T-helper 17 cell (primary cell): ENCODE data around the gene S100A7A. TPM values are rescaled to one million over a fixed set of nuclear protein-coding genes. Genes with fewer than 3 reads are reported as not detected.
A peak's percentile ranks its signal among the peaks of the same experiment; 100 is the strongest.

ENCODE experiments used
- ATAC-seq: fragments of 150-1000 bp; cut with Tn5 transposase; 2 replicates; pipeline ENCODE4 v1.10.0; 2021; ENCODE audit warnings: mild to moderate bottlenecking, moderate library complexity
- DNase-seq, 3 donors: peaks; one replicate each; pipeline versions ENCODE4 v3.0.0 to v3.0.0-alpha.2; 2020 to 2021
- H3K9me3 ChIP-seq: one replicate; pipeline ENCODE4 v1.7.0; 2013; ENCODE audit warnings: low read length, mild to moderate bottlenecking; ENCODE audit not compliant: control insufficient read depth, poor library complexity, severe bottlenecking
- H3K27ac Mint-ChIP-seq: one replicate; pipeline ENCODE4 v1.8.0; 2022; ENCODE audit warnings: mild to moderate bottlenecking, moderate library complexity, mixed read lengths
- H3K27me3 Mint-ChIP-seq: one replicate; pipeline ENCODE4 v1.8.0; 2022; ENCODE audit warnings: mixed read lengths
- H3K36me3 Mint-ChIP-seq: one replicate; pipeline ENCODE4 v1.8.0; 2022; ENCODE audit warnings: low read depth, mixed read lengths
- H3K4me1 Mint-ChIP-seq: one replicate; pipeline ENCODE4 v1.8.0; 2022; ENCODE audit warnings: mild to moderate bottlenecking, mixed read lengths
- H3K4me3 Mint-ChIP-seq: one replicate; pipeline ENCODE4 v1.8.0; 2022; ENCODE audit warnings: mild to moderate bottlenecking, moderate library complexity, mixed read lengths
- total RNA-seq, 4 donors: library from RNA in 2 of 4; stranded (reverse) in 2 of 4; gene quantifications; one replicate each; pipeline ENCODE4 v1.2.3 and lab custom pipeline; 2022 to 2026

Gene S100A7A
- total RNA-seq, 2 donors from 2014 or later, result not detected

DNA sequence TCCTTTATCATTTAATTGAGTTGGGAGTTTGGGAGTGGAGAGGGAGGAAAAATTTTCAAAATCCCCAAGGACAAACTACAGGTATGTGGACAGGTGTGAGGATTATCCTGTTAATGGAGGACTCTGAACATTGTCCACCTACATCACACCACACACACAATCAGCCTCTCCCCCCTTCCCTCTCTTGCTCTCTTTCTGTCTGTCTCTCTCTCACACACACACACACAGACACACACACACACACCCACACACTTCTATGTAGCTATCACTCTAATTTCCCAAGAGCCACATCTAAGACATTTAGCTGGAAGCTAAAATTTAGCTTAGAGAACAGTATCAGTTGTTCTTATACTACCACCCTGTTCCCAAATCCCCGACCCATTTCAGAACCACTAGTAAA is 26.9 kb upstream of the S100A7A start:
- no peak overlapping the region for H3K27ac Mint-ChIP-seq
- DNase-seq (no peak), ATAC-seq (no peak)
- H3K9me3 ChIP-seq, result no peaks in the 10 kb centered on the region
- peaks cover 2% of the 10 kb centered on the region for H3K4me1 Mint-ChIP-seq
- no peaks in the 10 kb centered on the region for H3K36me3 Mint-ChIP-seq
- H3K4me3 Mint-ChIP-seq, result no peak overlapping the region
- peaks cover 53% of the 10 kb centered on the region for H3K27me3 Mint-ChIP-seq

DNA sequence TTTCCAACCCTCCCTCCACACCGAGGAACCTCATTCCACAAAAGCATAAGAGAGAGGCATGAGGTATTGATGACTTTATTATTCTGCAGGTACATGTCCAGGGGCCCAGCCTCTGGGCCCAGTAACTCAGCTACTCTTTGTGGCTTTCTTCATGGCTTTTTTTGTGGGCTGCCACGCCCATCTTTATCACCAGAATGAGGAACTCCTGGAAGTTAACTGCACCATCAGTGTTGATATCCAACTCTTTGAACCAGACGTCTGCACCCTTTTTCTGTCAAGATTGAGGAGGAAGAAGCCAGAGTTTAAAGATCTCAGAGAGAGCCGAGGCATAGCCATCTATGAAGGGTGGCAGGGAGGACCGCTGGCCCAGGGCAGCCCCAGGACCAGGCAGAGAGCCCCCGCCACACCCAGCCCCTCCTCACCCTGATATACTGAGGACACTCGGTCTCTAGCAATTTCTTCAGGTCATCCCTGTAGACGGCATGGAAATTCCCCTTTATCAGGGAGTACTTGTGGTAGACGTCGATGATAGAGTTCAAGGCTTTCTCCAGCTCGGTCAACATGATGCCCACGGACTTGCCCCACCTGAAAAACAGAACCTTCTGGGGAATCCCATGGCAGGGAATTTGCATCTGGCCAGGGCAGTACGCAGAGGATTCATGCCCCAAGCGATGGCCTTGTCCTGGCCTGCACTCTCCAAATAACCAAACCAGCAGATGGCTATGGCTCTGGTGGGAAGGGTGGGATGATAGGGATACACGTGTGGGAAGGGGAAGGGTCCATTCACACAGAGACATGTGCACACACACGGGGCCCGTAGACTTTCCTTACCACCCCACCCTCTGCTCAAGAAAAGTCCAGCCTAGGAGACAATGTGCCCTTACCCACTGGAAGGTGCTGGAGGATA is 26.1 kb upstream of the S100A7A start:
- H3K27ac Mint-ChIP-seq, result no peak overlapping the region
- peaks cover 61% of the 10 kb centered on the region for H3K27me3 Mint-ChIP-seq
- no peak for DNase-seq
- H3K9me3 ChIP-seq, result no peaks in the 10 kb centered on the region
- ATAC-seq, result no peak
- H3K4me3 Mint-ChIP-seq, result no peak overlapping the region
- H3K36me3 Mint-ChIP-seq, result no peaks in the 10 kb centered on the region
- peaks cover 2% of the 10 kb centered on the region for H3K4me1 Mint-ChIP-seq

DNA sequence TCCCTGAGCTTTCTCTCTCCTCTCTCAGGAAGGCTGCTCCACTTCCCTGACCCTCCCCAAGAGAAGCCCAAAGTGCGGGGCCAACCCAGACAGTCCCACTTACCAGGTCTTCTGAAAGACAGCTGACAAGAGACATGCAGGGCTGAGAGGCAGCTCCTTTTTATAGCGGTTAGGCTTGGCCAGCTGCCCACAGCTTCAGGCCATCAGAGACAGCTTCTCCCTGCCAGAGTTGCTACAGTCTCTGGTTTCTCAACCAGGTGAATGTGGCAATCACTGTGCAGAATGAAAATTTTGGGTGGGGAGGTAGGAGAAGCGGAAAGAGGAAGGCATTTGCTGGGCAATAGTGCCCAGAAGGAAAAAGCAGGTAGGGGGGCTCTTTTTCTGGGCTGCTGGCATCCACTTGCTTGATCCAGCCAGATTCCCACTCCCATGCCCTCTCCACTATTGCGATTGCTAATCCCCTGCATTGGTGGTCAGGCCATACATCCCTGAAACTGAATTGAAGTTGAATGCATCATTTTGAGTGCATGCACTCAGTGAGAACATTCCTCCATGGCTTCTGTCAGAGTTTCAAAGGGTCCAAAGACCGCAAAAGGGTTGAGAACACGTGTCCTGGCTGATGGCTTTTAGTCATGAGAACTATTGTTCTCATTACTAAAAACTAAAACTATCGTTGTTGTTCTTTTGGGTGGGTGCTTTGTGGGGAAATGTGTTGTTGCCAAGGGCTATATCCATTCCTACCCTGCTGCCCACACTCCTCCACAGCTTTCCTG is 25.2 kb upstream of the S100A7A start, which contains the start of gene S100A8:
Gene S100A8 (minus strand): TSS at position 136 of the 773 bp plus-strand sequence. CDS start 538 bp downstream, outside the sequence.
- ATAC-seq (no peak), DNase-seq (no peak)
- H3K4me3 Mint-ChIP-seq, result no peak within 1 kb of the TSS
- no peaks in the 10 kb centered on the region for H3K9me3 ChIP-seq
- peaks cover 2% of the 10 kb centered on the region for H3K4me1 Mint-ChIP-seq
- H3K27ac Mint-ChIP-seq, result no peak within 1 kb of the TSS
- H3K27me3 Mint-ChIP-seq, result peaks cover 70% of the 10 kb centered on the region
- no peaks in the 10 kb centered on the region for H3K36me3 Mint-ChIP-seq

DNA sequence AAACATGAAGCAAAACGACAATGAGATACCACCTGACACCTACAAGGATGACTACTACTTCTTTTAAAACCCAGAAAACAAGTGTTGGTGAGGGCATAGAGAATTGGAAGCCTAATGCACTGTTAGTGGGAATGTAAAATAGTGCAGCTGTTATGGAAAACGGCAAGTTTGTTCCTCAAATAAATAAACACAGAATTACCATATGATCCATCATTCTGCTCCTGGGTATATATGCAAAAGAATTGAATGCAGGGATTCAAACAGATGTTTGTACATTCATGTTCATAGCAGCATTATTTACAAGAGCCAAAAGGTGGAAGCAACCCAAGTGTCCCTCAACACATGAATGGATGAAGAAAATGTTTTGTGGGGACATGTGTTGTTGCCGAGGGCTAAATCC is 24.1 kb upstream of the S100A7A start:
- Mint-ChIP-seq H3K36me3 (peaks cover under 1% of the 10 kb centered on the region), H3K27ac (no peak overlapping the region), H3K4me3 (no peak overlapping the region), H3K27me3 (peaks cover 81% of the 10 kb centered on the region), H3K4me1 (peaks cover 2% of the 10 kb centered on the region)
- DNase-seq, result no peak
- no peaks in the 10 kb centered on the region for H3K9me3 ChIP-seq
- ATAC-seq, result no peak

DNA sequence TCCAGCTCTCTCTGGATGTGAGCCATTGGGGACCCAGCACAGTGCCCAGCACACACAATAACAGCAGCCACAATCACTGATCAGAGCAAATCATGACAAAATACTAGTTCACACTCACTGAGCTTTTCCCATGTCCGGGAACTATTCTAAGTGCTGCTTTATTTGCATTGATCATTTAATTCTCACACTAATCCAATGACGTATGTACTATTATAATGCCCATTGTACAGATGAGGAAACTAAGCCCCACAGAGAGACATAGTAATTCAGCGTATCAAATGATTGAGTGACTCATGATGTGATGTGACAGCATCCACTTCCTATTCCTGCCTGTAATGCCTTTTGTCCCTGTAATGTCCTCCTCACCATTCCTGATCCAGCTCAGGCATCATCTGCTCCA is 23.5 kb upstream of the S100A7A start:
- peaks cover 83% of the 10 kb centered on the region for H3K27me3 Mint-ChIP-seq
- no peak for ATAC-seq
- H3K36me3 Mint-ChIP-seq, result peaks cover 2% of the 10 kb centered on the region
- no peak overlapping the region for H3K27ac Mint-ChIP-seq
- DNase-seq, result no peak
- H3K9me3 ChIP-seq, result no peaks in the 10 kb centered on the region
- no peak overlapping the region for H3K4me3 Mint-ChIP-seq
- peaks cover 2% of the 10 kb centered on the region for H3K4me1 Mint-ChIP-seq

DNA sequence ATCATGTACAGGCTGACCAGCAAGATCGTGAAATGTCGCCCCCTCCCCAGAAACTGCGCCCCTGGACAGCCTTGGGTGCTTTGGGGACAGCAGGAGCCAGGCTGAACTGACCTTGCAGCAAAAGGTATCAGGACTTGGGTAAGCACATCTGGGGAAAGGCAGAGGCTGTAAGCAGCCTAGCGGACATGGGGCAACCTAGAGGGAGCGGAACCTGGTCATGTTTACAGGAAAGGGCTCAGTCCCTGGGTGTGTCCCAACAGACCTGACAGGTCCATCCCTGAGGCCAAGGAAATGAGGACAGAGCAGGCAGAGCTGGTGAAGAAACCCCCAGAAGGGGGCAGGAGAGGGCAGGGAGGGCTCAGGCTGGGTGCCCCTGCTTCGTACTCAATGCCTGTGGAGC is 22.4 kb upstream of the S100A7A start:
- H3K4me1 Mint-ChIP-seq, result peaks cover 2% of the 10 kb centered on the region
- ATAC-seq (no peak), DNase-seq (no peak)
- H3K27me3 Mint-ChIP-seq, result peaks cover 86% of the 10 kb centered on the region
- no peaks in the 10 kb centered on the region for H3K9me3 ChIP-seq
- peaks cover 2% of the 10 kb centered on the region for H3K36me3 Mint-ChIP-seq
- H3K4me3 Mint-ChIP-seq, result no peak overlapping the region
- no peak overlapping the region for H3K27ac Mint-ChIP-seq

DNA sequence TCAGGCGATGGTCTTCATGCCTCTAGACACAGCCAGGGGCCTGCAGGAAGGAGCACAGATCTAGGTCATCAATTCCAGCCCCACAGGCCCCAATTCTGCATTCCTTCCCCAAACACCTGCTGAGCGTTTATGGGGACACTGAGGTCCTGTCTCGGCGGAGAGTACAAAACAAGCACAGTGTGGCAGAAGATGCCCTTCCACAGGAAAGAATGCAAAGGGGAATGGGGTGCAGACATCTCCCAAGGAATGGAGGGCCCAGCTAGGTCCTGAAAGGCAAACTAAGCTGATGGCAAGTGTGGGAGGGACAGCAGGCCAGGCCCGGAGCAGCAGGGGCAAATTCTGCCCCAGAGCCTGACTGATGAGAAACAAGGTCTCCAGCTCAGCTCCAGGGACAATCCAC is 21.9 kb upstream of the S100A7A start:
- no peak overlapping the region for H3K4me3 Mint-ChIP-seq
- ATAC-seq (no peak), DNase-seq (no peak)
- peaks cover 2% of the 10 kb centered on the region for H3K36me3 Mint-ChIP-seq
- H3K9me3 ChIP-seq, result no peaks in the 10 kb centered on the region
- no peak overlapping the region for H3K27ac Mint-ChIP-seq
- H3K4me1 Mint-ChIP-seq, result peaks cover 2% of the 10 kb centered on the region
- peaks cover 87% of the 10 kb centered on the region for H3K27me3 Mint-ChIP-seq

DNA sequence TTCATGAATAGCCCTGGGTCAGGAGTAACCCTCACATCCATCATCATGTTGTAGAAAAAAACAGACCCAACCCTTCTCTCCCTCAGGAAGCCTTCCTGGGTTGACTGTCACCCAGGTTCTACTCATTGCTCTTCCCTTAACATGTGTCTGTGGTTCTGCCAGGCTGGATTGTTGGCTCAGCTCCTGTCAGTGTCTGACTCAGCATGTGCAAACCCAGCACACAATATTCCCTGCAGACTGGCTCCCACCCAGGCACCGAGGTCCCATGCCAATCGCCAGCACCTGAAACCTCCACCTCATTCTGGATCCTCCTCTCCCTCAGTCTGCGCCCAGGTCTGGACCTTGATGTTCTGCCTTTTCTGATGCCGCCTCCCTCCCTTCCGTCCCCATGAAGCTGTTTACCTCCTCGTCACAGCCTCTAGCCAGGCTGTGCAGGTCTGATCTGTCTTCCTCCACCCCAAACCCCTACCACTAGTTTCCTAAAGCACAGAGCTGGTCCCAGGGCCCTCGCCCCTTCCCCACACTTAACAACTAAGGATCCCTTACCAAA is 21.1 kb upstream of the S100A7A start:
- Mint-ChIP-seq H3K27me3 (peaks cover 86% of the 10 kb centered on the region), H3K4me3 (no peak overlapping the region), H3K36me3 (peaks cover 2% of the 10 kb centered on the region), H3K4me1 (peaks cover 2% of the 10 kb centered on the region), H3K27ac (no peak overlapping the region)
- DNase-seq, result no peak
- H3K9me3 ChIP-seq, result no peaks in the 10 kb centered on the region
- no peak for ATAC-seq

DNA sequence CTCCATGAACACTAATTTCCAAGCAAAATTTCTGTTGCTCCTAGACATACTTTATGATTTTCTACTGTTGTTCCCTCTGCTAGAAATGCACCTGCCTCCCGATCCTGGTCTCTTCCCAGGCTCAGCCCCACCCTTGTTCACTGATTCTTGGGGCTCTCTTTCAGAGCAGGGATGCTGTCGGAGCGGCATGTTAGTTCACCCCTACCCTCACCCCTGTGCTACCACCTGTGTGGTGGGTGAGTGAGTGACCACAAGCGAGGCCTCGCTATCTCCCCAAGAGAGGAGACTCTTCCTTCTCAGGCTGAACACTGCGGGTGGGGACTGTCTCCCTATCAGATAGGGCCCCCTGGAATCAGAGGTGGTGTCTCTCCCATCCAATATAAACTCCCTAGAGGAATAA is 20.5 kb upstream of the S100A7A start:
- peaks cover 1% of the 10 kb centered on the region for H3K4me1 Mint-ChIP-seq
- no peaks in the 10 kb centered on the region for H3K9me3 ChIP-seq
- H3K36me3 Mint-ChIP-seq, result peaks cover 2% of the 10 kb centered on the region
- H3K27me3 Mint-ChIP-seq, result peaks cover 80% of the 10 kb centered on the region
- no peak overlapping the region for H3K4me3 Mint-ChIP-seq
- DNase-seq (no peak), ATAC-seq (no peak)
- H3K27ac Mint-ChIP-seq, result peak overlapping the region; percentile 8

DNA sequence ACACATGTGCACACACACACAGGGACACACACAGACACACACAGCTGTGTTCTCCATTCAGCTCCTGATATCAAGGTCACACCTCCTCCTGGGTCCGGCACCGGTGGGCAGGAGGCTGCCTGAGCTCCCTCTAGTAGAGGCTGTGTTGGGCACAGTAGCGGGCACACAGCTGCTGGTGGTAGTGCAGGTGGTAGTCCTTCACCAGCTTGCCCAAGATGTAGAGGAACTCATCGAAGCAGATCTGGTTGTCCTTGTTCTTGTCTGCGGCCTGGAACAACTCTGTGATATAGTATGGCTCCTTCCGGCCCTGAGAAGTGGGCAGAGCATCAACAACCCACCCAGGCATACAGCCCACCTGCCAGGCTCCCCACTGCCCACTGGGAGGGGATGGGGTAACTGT is 19.9 kb upstream of the S100A7A start:
- H3K27me3 Mint-ChIP-seq, result peaks cover 73% of the 10 kb centered on the region
- H3K27ac Mint-ChIP-seq, result peak overlapping the region; percentile 8
- no peaks in the 10 kb centered on the region for H3K9me3 ChIP-seq
- H3K4me3 Mint-ChIP-seq, result no peak overlapping the region
- peaks cover 2% of the 10 kb centered on the region for H3K36me3 Mint-ChIP-seq
- no peaks in the 10 kb centered on the region for H3K4me1 Mint-ChIP-seq
- ATAC-seq (no peak), DNase-seq (no peak)

DNA sequence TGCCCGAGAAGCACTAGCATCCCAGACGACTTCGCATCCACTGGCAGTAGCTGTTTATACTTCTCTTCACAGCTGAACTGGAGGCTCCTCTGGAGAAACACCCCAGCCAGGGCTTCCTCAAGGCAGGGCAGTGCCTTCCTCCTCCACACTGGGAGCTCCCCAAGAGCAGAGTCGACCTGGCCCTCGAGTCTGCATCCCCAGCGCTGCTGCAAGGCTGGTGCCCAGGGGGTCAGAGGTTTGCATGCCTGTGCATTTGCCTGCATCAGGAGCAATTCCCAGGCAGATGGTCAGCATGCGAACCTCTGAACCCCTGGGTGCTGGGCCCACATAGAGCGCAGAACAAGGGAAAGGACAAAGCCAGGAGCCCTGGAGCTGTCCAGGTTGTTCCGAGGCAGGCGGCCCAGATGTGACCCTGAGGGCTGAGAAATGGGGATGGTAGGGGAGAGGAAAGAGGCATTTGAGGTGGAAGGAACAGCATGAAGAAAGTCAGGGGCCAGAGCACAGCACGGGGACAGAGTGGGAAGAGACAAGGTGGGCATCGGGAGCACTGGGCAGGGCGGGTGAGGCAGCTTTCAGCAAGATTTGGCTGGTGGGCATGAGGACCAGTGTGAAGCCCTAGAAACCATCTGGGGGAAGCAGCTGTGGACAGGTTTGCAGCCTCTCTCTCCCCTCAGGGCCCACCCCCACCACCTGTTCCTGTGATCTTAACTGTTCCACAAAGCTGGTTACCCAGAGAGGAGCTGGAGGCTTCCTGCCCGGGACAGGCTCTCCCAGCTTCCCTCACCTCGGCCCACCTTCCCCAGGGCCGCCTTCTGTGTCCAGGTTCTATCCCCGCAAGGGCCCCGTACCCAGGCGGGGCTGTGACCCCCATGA is 19.0 kb upstream of the S100A7A start:
- ATAC-seq, result no peak
- Mint-ChIP-seq H3K27me3 (peaks cover 71% of the 10 kb centered on the region), H3K4me1 (peaks cover 2% of the 10 kb centered on the region), H3K4me3 (no peak overlapping the region), H3K36me3 (peaks cover 2% of the 10 kb centered on the region), H3K27ac (peak overlapping the region; percentile 41)
- no peak for DNase-seq
- H3K9me3 ChIP-seq, result no peaks in the 10 kb centered on the region

DNA sequence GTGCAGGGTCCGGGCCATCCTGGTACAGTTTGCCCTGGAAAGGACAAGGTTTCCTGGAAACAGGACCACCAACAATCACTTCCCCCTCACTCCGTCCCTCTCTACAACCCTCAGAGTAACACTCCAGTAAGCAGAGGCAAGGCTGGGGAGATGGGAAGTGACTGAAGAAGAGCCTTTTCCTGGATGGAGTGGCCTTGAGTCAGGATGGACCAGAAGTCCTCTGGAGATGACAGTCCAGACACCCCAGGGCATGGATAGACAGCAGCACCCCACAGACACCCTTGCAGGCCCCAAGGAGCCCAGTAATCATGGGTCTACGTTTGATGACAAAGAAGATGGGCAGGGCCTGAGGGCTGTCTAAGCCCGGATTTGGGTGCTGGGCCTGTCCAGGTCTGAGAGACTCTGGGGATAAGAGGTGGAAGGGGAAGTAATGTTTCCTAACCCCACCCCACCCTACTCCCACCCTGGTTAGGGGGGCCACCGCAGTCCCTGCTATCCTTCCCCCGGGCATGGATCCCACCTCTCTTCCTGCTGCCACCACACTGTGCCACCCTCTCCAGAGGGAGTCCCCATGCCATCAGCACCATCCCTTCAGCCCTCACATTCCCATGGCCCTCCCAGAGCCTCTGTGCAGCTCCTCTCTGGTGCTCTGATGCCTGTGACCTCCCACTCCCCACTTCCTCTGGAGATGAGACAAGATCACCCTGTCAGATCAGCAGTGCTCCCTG is 18.2 kb upstream of the S100A7A start:
- Mint-ChIP-seq H3K27me3 (peaks cover 64% of the 10 kb centered on the region), H3K27ac (no peak overlapping the region), H3K36me3 (peaks cover 2% of the 10 kb centered on the region), H3K4me1 (peaks cover 2% of the 10 kb centered on the region), H3K4me3 (no peak overlapping the region)
- no peaks in the 10 kb centered on the region for H3K9me3 ChIP-seq
- ATAC-seq (no peak), DNase-seq (no peak)
